Measurements from ENCODE around the gene BFAR. TPM values are rescaled to one million over a fixed set of nuclear protein-coding genes. Genes with fewer than 3 reads are reported as not detected.
A peak's percentile ranks its signal among the peaks of the same experiment; 100 is the strongest.

The BFAR gene
- total and polyA plus RNA-seq, 2 donors (not counting 1 experiment from before 2014, with no cell fraction given) = 30.7 to 72.9 TPM

DNA sequence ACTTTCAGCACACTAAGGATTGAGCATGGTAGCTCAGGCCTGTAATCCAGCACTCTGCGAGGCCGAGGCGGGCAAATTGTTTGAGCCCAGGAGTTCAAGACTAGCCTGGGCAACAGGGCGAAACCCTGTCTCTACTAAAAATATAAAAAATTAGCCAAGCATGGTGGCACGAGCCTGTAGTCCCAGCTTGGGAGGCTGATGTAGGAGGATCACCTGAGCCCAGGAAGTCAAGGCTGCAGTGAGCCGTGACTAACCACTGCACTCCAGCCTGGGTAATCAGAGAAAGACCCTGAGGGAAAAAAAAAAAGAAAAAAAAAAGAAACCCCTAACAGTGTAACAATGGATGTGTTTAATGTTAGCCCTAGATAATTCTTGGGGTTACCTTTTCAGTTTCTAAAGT, 26.6 kb upstream of the BFAR start:
- Histone ChIP-seq H3K9me3 (ENCODE audit: control extremely low read depth in 1 of 3, control insufficient read depth in 2 of 3, insufficient read depth in 1 of 3, low read length in 2 of 3) (no peaks in the 10 kb centered on the region), H3K9ac (ENCODE audit: low read length) (no peak overlapping the region), H3K4me2 (replicated peaks; ENCODE audit: low read depth, low read length, poor library complexity, severe bottlenecking) (peak overlapping the region; percentile 50), H2AFZ (ENCODE audit: insufficient read depth, low read depth, low read length, poor library complexity, severe bottlenecking) (peak overlapping the region; percentile 21), H3K79me2 (ENCODE audit: control insufficient read depth, insufficient read depth, low read length) (peaks cover 4% of the 10 kb centered on the region), H4K20me1 (ENCODE audit: control insufficient read depth, insufficient read depth, low read length, poor library complexity, severe bottlenecking) (no peaks in the 10 kb centered on the region), H3K36me3 (replicated peaks in 1 of 2; ENCODE audit: control extremely low read depth in 1 of 2, control insufficient read depth in 1 of 2, extremely low read depth in 1 of 2, insufficient read depth in 2 of 2, low read length in 1 of 2) (peaks cover 2 to 61% of the 10 kb centered on the region in 2 experiments), H3K27me3 (replicated peaks in 1 of 4; ENCODE audit: control extremely low read depth in 1 of 4, control insufficient read depth in 3 of 4, insufficient read depth in 4 of 4, low read length in 3 of 4) (no peaks in the 10 kb centered on the region), H3K27ac (ENCODE audit: low read length in 2 of 2) (peak overlapping the region; percentile 39 to 58), H3K4me3 (ENCODE audit: control extremely low read depth in 1 of 5, extremely low read depth in 1 of 5, insufficient read depth in 1 of 5, low read depth in 2 of 5, low read length in 4 of 5) (peak overlapping the region in 1 of 5 experiments; percentile 30), H3K4me1 (ENCODE audit: control insufficient read depth in 2 of 2, insufficient read depth in 2 of 2, low read length in 2 of 2) (peaks cover 25 to 34% of the 10 kb centered on the region in 2 donors)
- Mint-ChIP-seq H3K4me1 (peaks cover 42% of the 10 kb centered on the region), H3K9me3 (ENCODE audit: insufficient read depth) (no peaks in the 10 kb centered on the region), H3K27ac (peak overlapping the region; percentile 73), H3K4me3 (peak overlapping the region; percentile 42), H3K27me3 (no peaks in the 10 kb centered on the region)
- DNase-seq = peak; percentile 29
- no peak for ATAC-seq (ENCODE audit: low read depth)
- WGBS (ENCODE audit: insufficient coverage) = no CpG with 5 or more reads among the region's 6 CpGs
- ChIA-PET POLR2A (interaction anchor here (0.6 to 0.7 kb wide), 2 partner anchors 53 to 410 kb away, joined by 3 to 5 read pairs; no protein-coding TSS in a partner anchor), CTCF (interaction anchor here (0.6 to 1.4 kb wide), 4 partner anchors 51 to 668 kb away, joined by 3 to 4 read pairs (median 3); no protein-coding TSS in a partner anchor)
- intact Hi-C loops (cut with micrococcal nuclease) = no loop called here
- TF ChIP-seq, protein P1, sequence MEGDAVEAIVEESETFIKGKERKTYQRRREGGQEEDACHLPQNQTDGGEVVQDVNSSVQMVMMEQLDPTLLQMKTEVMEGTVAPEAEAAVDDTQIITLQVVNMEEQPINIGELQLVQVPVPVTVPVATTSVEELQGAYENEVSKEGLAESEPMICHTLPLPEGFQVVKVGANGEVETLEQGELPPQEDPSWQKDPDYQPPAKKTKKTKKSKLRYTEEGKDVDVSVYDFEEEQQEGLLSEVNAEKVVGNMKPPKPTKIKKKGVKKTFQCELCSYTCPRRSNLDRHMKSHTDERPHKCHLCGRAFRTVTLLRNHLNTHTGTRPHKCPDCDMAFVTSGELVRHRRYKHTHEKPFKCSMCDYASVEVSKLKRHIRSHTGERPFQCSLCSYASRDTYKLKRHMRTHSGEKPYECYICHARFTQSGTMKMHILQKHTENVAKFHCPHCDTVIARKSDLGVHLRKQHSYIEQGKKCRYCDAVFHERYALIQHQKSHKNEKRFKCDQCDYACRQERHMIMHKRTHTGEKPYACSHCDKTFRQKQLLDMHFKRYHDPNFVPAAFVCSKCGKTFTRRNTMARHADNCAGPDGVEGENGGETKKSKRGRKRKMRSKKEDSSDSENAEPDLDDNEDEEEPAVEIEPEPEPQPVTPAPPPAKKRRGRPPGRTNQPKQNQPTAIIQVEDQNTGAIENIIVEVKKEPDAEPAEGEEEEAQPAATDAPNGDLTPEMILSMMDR (IDR thresholded peaks at IDR 0.05) = no peak
- no peak for TF ChIP-seq EZH2 (IDR thresholded peaks at IDR 0.05; ENCODE audit: borderline replicate concordance, insufficient read depth, low read depth, low read length, poor library complexity, severe bottlenecking)

DNA sequence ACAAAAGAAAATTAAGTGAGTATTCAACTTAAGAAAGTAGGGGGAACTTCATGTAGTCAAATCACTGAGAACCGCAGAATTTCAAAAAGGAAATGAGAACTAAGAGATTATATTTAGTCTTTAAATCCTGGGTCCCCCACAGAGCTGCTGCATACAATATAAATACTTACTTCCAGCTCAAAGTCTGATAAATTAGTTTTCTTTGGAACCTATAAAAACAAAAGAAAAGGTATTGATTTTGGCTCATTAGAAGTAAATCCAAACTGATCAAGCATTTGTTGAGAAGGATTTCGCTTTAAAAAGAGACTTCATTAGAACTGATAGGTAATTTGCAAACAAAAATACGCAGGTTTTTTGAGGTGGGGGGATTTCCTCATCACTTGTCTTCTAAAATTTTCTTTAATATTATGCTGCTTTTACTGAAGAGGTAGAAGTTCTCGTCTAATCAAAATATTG, 24.6 kb upstream of the BFAR start:
- peaks cover 25 to 34% of the 10 kb centered on the region in 2 donors for H3K4me1 ChIP-seq (ENCODE audit: control insufficient read depth in 2 of 2, insufficient read depth in 2 of 2, low read length in 2 of 2)
- intact Hi-C loops (cut with micrococcal nuclease) = no loop called here
- Mint-ChIP-seq H3K27me3 (no peaks in the 10 kb centered on the region), H3K4me3 (peak overlapping the region; percentile 79), H3K9me3 (ENCODE audit: insufficient read depth) (no peaks in the 10 kb centered on the region), H3K4me1 (peaks cover 42% of the 10 kb centered on the region), H3K27ac (peak overlapping the region; percentile 85)
- H3K36me3 ChIP-seq (replicated peaks in 1 of 2; ENCODE audit: control extremely low read depth in 1 of 2, control insufficient read depth in 1 of 2, extremely low read depth in 1 of 2, insufficient read depth in 2 of 2, low read length in 1 of 2) = peaks cover 2 to 57% of the 10 kb centered on the region in 2 experiments
- H3K9ac ChIP-seq (ENCODE audit: low read length) = peak overlapping the region; percentile 19
- no CpG with 5 or more reads among the region's 4 CpGs for WGBS (ENCODE audit: insufficient coverage)
- no peaks in the 10 kb centered on the region for H4K20me1 ChIP-seq (ENCODE audit: control insufficient read depth, insufficient read depth, low read length, poor library complexity, severe bottlenecking)
- peak overlapping the region in 1 of 5 experiments; percentile 30 for H3K4me3 ChIP-seq (ENCODE audit: control extremely low read depth in 1 of 5, extremely low read depth in 1 of 5, insufficient read depth in 1 of 5, low read depth in 2 of 5, low read length in 4 of 5)
- CTCF ChIA-PET = interaction anchor here (0.6 to 1.0 kb wide), 2 partner anchors 9 kb away, joined by 4 read pairs; no protein-coding TSS in a partner anchor
- H3K4me2 ChIP-seq (replicated peaks; ENCODE audit: low read depth, low read length, poor library complexity, severe bottlenecking) = peak overlapping the region; percentile 51
- ATAC-seq (ENCODE audit: low read depth) (peak; percentile 49), DNase-seq (peak; percentile 38)
- no peaks in the 10 kb centered on the region for H3K27me3 ChIP-seq (replicated peaks in 1 of 4; ENCODE audit: control extremely low read depth in 1 of 4, control insufficient read depth in 3 of 4, insufficient read depth in 4 of 4, low read length in 3 of 4)
- no peak overlapping the region for H2AFZ ChIP-seq (ENCODE audit: insufficient read depth, low read depth, low read length, poor library complexity, severe bottlenecking)
- POLR2A ChIA-PET = no interaction called here
- H3K79me2 ChIP-seq (ENCODE audit: control insufficient read depth, insufficient read depth, low read length) = peaks cover 7% of the 10 kb centered on the region
- H3K27ac ChIP-seq (ENCODE audit: low read length in 2 of 2) = peak overlapping the region; percentile 11 to 63
- TF ChIP-seq EZH2 (IDR thresholded peaks at IDR 0.05; ENCODE audit: borderline replicate concordance, insufficient read depth, low read depth, low read length, poor library complexity, severe bottlenecking) = no peak
- TF ChIP-seq, protein P1 (IDR thresholded peaks at IDR 0.05) = no peak
- no peaks in the 10 kb centered on the region for H3K9me3 ChIP-seq (ENCODE audit: control extremely low read depth in 1 of 3, control insufficient read depth in 2 of 3, insufficient read depth in 1 of 3, low read length in 2 of 3)

Data from B cell (primary cell).